ENCODE data around the gene RYR2. TPM values are rescaled to one million over a fixed set of nuclear protein-coding genes. Genes with fewer than 3 reads are reported as not detected.

RYR2 gene
- total RNA-seq, 1 experiment from 2014 or later: 3.4 TPM

DNA sequence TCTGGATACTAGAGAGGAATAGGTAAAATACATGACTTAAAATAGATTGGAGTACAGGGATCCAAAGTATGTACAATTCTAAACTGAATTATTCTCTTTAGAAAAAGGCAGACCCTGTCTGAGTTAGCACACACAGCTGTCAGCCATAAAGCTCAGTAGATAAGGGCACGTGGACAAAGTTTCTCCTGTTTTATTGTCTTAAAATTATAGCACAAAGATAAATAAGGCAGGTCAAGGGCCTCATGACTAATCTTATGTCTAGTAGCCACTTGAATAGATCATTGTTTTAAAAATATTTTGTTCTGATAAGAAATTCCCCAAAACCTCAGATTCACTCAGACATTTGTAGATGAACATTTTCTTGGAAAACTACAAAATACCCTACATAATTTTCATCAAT is 643.6 kb downstream of the RYR2 start:
- Mint-ChIP-seq H3K4me3 (no peak overlapping the region), H3K9me3 (no peaks in the 10 kb centered on the region), H3K27ac (no peak overlapping the region), H3K27me3 (ENCODE audit: low read depth) (no peaks in the 10 kb centered on the region), H3K36me3 (ENCODE audit: insufficient read depth in 1 of 3, low read depth in 3 of 3) (no peaks in the 10 kb centered on the region), H3K4me1 (peaks cover 9 to 15% of the 10 kb centered on the region in 2 experiments)
- Histone ChIP-seq H2BK5ac (ENCODE audit: insufficient read length, low read length) (no peak overlapping the region), H4K5ac (ENCODE audit: insufficient read length, low read depth, low read length) (no peak overlapping the region), H4K91ac (ENCODE audit: insufficient read length, low read depth, low read length) (no peak overlapping the region), H3K14ac (ENCODE audit: insufficient read depth, low read length) (no peak overlapping the region), H4K20me1 (ENCODE audit: control insufficient read depth, insufficient read depth, insufficient read length) (no peaks in the 10 kb centered on the region), H4K8ac (replicated peaks; ENCODE audit: insufficient read length, low read depth, low read length) (no peak overlapping the region), H2BK120ac (ENCODE audit: low read depth, low read length, poor library complexity, severe bottlenecking) (no peak overlapping the region), H3K4ac (ENCODE audit: low read depth, low read length) (no peak overlapping the region), H2AK5ac (ENCODE audit: insufficient read length, low read length) (no peak overlapping the region), H3K4me2 (ENCODE audit: insufficient read depth, insufficient read length, low read length) (no peak overlapping the region), H3K79me2 (ENCODE audit: insufficient read depth, low read length) (no peaks in the 10 kb centered on the region), H3K56ac (ENCODE audit: insufficient read length, low read depth, low read length) (no peak overlapping the region), H3K23ac (ENCODE audit: insufficient read length, low read depth, low read length) (no peak overlapping the region), H2BK15ac (ENCODE audit: low read depth, low read length) (no peak overlapping the region), H2BK12ac (ENCODE audit: insufficient read length, low read depth, low read length) (no peak overlapping the region), H3K18ac (ENCODE audit: insufficient read length, low read depth, low read length) (no peak overlapping the region), H3K23me2 (ENCODE audit: insufficient read length, low read depth, low read length, poor library complexity, severe bottlenecking) (no peaks in the 10 kb centered on the region), H3K9ac (ENCODE audit: extremely low read depth, insufficient read length, low read length) (no peak overlapping the region), H3T11ph (ENCODE audit: low read length) (no peak overlapping the region), H3K27me3 (ENCODE audit: insufficient read depth, low read length) (no peaks in the 10 kb centered on the region), H3K27ac (ENCODE audit: insufficient read length, low read depth, low read length) (no peak overlapping the region), H3K9me3 (ENCODE audit: control insufficient read depth, low read depth, low read length) (no peaks in the 10 kb centered on the region), H2BK20ac (ENCODE audit: low read depth, low read length, poor library complexity, severe bottlenecking) (no peak overlapping the region), H2AFZ (ENCODE audit: low read length) (no peak overlapping the region), H3K4me1 (ENCODE audit: insufficient read depth, low read length) (no peaks in the 10 kb centered on the region), H3K79me1 (ENCODE audit: insufficient read depth, low read depth, low read length, poor library complexity, severe bottlenecking) (no peaks in the 10 kb centered on the region)
- TF ChIP-seq, protein P1, sequence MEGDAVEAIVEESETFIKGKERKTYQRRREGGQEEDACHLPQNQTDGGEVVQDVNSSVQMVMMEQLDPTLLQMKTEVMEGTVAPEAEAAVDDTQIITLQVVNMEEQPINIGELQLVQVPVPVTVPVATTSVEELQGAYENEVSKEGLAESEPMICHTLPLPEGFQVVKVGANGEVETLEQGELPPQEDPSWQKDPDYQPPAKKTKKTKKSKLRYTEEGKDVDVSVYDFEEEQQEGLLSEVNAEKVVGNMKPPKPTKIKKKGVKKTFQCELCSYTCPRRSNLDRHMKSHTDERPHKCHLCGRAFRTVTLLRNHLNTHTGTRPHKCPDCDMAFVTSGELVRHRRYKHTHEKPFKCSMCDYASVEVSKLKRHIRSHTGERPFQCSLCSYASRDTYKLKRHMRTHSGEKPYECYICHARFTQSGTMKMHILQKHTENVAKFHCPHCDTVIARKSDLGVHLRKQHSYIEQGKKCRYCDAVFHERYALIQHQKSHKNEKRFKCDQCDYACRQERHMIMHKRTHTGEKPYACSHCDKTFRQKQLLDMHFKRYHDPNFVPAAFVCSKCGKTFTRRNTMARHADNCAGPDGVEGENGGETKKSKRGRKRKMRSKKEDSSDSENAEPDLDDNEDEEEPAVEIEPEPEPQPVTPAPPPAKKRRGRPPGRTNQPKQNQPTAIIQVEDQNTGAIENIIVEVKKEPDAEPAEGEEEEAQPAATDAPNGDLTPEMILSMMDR (conservative IDR thresholded peaks at IDR 0.05): no peak
- no CpG with 5 or more reads among the region's 1 CpG for WGBS (ENCODE audit: extremely low coverage, insufficient read length, low lambda C conversion rate)
- DNase-seq: no peak
